HG02571 (cell line): ENCODE data around the gene RNF180.

Experiments
- ATAC-seq: cut with Tn5 transposase; IDR thresholded peaks from one replicate; pipeline ENCODE4 v1.9.1; 2021; ENCODE audit warnings: mild to moderate bottlenecking, moderate library complexity; ENCODE audit not compliant: unreplicated experiment

Gene RNF180

GRCh38 chr5:64165500-64166200 is at the start of gene RNF180:
Gene RNF180, plus strand, starts transcription at chr5:64165843. Its CDS starts 34,965 bp downstream, at chr5:64200808.
- ATAC-seq: peak; percentile 46

GRCh38 chr5:64125521-64125920 is 40.1 kb upstream of the RNF180 start:
- no peak for ATAC-seq

- no peak for ATAC-seq
These were observed 39.4 kb upstream of the RNF180 start for GRCh38 chr5:64126202-64126741.

GRCh38 chr5:64140018-64140417 is 25.6 kb upstream of the RNF180 start:
- ATAC-seq: no peak

- no peak for ATAC-seq
These were observed 21.0 kb upstream of the RNF180 start for GRCh38 chr5:64144425-64145215.

- no peak for ATAC-seq
These were observed 20.3 kb upstream of the RNF180 start for GRCh38 chr5:64145216-64145895.

- no peak for ATAC-seq
These were observed 18.3 kb upstream of the RNF180 start for GRCh38 chr5:64147379-64147778.

GRCh38 chr5:64147849-64148441 is 17.7 kb upstream of the RNF180 start:
- ATAC-seq: no peak

- ATAC-seq: no peak
These were observed 16.4 kb upstream of the RNF180 start for GRCh38 chr5:64149268-64149667.

GRCh38 chr5:64149857-64150521 is 15.7 kb upstream of the RNF180 start:
- no peak for ATAC-seq

- no peak for ATAC-seq
These were observed 9.4 kb upstream of the RNF180 start for GRCh38 chr5:64156261-64156660.

GRCh38 chr5:64158827-64159226 is 6.8 kb upstream of the RNF180 start:
- no peak for ATAC-seq

GRCh38 chr5:64160201-64160600 is 5.4 kb upstream of the RNF180 start:
- no peak for ATAC-seq

GRCh38 chr5:64161420-64161819 is 4.2 kb upstream of the RNF180 start:
- ATAC-seq: no peak

GRCh38 chr5:64163135-64163534 is 2.5 kb upstream of the RNF180 start:
- ATAC-seq: no peak

GRCh38 chr5:64163746-64164145 is 1.9 kb upstream of the RNF180 start:
- no peak for ATAC-seq

GRCh38 chr5:64164166-64164565 is 1.5 kb upstream of the RNF180 start:
- ATAC-seq: no peak

- ATAC-seq: no peak
These were observed 513 bp upstream of the RNF180 start for GRCh38 chr5:64165160-64165499.

GRCh38 chr5:64166201-64166959 is 737 bp downstream of the RNF180 start:
- peak; percentile 29 for ATAC-seq

- no peak for ATAC-seq
These were observed 10.7 kb downstream of the RNF180 start for GRCh38 chr5:64176301-64176700.
